ENCODE results near the gene MTRF1L.
A peak's percentile ranks its signal among the peaks of the same experiment; 100 is the strongest.
"Not testable (repeated sequence)": the region's sequence is repeated elsewhere in the genome, so short reads cannot be mapped to it uniquely, and the experiment has no call there.

The MTRF1L gene

DNA sequence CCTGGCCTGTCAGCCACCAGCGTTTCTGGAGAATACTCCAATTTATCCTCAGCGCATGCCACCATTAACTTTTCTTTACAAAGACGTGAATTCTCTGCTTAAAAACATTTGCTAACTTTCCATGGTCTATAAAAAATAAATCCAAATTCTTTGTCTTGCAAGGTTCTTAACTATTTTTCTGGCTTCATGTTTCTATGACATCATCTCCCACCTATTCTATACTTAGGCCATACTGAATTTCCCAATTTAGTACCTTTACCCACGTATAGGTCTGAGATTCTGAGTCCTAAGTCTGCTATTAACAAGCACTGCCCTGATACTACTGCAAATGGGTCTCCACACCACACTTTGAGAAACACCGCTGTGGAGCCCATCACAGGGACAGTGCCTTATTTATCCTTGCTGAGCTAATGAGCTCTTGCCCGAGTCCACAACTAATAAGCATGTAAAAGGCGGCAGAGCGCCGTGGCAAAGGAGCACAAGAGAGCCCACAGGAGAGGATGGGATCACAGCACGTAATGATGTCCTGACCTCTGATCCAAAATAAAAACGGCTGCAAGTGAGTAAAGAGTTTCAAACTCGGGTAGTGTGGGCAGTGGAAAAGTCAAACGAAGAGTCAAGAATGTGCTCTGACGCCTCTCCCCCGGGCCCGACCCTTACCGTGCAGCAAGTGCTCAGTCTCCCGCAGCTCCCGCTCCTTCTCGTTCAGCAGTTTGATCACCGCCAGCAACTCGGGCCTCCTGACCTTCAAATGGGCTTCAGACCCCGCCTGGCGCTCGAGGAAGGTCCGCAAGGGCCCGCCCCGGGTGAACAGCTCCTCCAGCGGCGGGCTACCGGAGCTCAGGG is 519 bp downstream of the MTRF1L start:
- DNase-seq = no peak

DNA sequence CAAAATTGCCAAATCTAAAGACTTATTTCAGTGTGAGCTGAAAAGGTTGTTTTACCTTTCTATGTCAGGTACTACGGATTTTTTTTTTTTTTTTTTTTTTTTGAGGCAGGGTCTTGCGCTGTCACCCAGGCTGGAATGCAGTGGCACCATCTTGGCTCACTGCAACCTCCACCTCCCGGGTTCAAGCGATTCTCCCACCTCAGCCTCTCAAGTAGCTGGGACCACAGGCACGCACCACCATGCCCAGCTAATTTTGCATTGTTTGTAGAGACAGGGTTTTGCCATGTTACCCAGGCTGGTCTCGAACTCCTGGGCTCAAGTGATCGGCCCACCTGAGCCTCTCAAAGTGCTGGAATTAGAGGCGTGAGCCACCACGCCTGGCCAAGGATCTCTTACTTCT is 1.7 kb downstream of the MTRF1L start:
- DNase-seq = not testable (repeated sequence)

DNA sequence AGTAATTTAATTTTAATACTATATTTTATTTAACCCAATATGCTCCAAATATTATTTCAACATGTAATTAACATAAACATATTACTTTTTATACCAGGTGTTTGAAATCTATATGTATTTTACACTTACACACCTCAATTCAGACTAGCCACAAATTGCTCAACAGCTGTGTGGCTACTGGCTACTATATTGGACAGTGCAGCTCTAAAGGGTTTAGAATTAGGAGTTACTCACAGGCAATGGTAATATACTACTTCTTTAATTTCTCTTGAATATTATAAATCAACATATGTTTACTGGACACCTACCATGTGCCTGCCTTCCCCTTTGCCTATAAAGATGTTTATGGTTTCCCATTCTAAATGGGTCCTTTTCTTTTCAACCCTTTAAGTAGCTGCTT is 2.3 kb downstream of the MTRF1L start:
- no peak for DNase-seq

DNA sequence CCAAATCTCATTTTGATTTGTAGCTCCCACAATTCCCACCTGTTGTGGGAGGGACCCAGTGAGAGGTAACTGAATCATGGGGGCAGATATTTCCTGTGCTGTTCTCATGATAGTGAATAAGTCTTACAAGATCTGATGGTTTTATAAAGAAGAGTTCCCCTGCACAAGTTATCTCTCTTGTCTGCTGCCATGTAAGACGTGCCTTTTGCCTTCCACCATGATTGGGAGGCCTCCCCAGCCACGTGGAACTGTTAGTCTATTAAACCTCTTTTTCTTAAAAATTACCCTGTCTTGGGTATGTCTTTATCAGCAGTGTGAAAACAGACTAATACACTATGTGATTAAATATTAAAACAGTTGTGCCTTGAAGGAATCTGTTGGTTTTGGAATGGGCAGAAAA is 3.0 kb downstream of the MTRF1L start:
- DNase-seq = not testable (repeated sequence)

DNA sequence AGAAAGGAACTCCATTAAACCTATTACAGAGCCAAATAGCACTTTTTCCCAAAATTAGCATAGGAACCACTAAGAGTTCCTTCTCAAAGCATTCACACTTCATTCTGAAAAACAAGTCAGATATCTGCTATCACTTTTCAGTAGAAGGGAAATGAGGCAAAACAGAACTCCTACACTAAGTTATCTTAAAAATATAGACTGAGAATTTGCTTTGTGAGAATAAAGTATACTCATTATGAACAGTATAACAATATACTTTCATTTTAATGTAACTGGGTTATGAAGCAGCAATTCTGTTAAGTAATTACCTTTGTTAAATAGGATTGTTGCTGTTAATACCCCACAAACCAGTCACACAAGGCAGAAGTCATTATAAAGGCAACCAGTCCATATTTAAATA is 8.7 kb downstream of the MTRF1L start:
- DNase-seq = no peak

DNA sequence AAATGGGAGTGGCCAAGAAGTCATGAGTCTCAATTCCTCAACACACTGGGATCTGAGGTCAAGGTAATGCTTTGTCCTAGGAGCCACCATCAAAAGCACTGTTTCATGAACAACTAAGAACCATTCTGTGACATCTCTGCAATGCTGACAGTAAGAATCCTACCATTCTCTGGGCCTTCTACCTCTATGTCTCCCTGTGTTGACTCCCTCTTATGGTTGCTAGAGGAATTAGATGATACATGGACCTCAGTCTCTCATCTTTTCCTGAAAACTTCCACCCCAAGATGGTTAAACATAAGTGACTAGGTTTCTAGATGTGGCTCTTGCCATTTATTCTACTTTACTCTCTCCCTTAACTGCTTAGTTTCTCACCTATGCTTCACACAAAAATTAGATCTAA is 9.1 kb downstream of the MTRF1L start:
- DNase-seq = no peak

DNA sequence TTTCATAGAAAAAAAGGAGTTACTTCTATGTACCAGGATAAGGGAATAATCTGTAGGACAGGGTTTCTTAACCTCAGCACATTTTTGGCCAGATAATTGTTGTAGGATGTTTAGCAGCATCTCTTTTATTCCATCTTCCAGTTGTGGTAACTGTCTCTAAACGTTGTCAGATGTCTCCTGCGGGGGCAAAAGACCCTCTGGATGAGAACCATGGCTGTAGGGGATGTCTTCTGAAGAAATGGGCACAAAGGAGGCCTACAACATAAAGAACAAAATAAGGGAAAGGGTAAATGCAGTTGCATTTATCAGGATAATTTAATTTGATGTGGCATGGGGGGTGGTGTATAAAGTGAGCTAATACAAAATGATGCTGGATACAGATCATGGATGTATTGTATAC is 15.5 kb downstream of the MTRF1L start:
- no peak for DNase-seq

DNA sequence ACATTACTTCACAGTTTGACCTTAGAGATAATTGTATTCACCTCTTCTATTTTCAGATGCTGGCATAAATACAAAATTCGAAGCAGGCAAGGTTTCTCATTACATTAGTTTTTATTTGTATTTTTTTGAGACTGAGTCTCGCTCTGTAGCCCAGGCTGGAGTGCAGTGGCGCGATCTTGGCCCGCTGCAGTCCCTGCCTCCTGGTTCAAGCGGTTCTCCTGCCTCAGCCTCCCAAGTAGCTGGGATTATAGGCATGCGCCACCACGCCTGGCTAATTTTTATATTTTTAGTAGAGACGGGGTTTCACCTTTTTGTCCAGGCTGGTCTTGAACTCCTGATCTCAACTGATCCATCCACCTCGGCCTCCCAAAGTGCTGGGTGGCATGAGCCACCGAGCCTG is 17.2 kb downstream of the MTRF1L start:
- DNase-seq = not testable (repeated sequence)

DNA sequence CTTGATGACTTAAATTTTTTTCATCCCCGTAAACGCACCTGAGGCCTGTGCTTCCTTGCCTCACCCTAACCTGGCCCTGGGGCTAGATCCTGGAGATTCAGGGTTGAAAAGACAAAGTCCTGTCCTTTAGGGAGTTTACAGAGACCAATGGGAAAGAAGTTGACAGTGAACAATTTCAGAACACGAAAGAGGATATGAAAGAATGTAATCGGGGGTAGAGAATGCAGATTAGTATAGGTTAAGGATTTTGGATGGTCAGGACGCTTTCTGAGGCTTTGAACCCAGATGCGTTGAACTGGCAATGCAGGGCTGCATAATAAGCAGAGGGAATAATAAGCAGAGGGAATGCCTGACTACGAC is 18.0 kb downstream of the MTRF1L start:
- DNase-seq = no peak

DNA sequence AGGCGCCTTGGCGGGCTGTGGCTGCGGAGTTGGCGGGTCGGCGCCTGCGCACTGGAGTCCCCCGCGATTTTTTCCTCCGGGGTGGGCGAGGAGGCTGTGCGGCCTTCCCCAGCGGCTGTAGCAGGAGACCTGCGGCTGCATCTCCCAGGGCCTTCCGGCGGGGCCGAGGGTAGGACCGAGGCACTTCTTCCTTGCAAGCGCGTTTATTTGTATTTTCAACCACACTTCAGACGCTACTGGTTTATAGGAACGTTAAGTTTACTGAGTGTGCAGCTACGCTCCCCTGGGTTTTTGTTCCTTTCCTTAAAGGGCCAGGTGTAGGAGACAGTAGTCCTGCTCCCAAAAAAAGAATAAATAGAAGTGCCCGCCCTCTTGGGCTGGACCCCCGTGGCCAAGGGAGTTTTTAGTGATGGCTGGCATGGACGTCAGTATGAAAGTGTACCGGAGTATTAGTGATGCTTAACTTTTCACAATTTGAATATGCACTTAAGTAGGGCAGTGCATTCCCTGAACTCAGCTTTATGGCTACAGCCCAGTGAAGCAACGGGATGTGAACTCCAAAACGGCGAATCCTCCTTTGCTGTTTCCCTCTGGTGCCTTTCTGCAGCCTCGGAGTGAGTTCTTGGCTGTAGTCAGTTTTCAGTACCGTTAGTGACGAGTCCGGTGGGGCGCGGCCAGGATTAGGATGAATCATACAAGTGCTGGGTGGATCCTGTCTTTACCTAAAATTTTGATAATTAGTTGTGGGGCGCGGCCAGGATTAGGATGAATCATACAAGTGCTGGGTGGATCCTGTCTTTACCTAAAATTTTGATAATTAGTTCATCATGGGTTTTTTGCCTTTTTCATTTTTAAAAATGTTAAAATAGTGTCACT is 18.6 kb downstream of the MTRF1L start:
- no peak for DNase-seq

DNA sequence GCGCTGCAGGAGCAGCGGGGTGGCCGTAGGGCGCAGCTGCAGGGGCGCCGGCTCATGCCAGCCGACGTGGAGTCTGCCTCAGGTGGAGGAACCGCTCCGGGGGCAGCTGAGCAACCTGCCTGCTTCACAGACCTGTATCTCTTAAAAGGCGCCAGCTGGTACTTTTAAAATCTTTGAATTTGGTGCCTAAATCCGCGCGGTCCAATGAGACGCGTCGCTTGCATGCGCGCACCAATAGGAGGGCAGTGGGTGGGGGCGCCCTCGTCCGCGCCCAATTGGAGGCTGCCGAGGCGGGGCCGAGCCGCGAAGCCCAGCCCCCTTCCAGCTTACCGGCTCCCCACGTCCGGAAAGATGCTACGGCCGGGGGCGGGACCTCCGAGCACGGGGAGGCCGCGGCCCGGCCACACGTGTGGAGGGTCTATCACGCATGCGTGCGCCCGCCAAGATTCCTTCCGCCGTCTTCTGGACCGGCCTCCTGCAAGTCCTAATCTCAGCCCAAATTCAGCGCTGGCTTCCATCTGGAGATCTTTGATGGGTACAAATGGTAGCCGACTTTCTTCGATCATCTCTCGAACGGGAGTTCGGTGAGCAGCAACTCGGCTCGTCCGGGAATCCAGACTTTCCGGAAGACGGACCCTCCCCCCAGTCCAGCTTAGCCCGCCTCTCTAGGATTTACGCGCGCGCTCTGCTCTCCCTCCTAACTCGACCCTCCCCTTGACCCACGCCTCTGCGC is 19.4 kb downstream of the MTRF1L start, which contains the start of gene FBXO5:
TSS of gene FBXO5 (minus strand) at position 138 of the 733 bp plus-strand sequence. CDS start at position 56, 82 bp downstream.
- DNase-seq = peak; percentile 89

DNA sequence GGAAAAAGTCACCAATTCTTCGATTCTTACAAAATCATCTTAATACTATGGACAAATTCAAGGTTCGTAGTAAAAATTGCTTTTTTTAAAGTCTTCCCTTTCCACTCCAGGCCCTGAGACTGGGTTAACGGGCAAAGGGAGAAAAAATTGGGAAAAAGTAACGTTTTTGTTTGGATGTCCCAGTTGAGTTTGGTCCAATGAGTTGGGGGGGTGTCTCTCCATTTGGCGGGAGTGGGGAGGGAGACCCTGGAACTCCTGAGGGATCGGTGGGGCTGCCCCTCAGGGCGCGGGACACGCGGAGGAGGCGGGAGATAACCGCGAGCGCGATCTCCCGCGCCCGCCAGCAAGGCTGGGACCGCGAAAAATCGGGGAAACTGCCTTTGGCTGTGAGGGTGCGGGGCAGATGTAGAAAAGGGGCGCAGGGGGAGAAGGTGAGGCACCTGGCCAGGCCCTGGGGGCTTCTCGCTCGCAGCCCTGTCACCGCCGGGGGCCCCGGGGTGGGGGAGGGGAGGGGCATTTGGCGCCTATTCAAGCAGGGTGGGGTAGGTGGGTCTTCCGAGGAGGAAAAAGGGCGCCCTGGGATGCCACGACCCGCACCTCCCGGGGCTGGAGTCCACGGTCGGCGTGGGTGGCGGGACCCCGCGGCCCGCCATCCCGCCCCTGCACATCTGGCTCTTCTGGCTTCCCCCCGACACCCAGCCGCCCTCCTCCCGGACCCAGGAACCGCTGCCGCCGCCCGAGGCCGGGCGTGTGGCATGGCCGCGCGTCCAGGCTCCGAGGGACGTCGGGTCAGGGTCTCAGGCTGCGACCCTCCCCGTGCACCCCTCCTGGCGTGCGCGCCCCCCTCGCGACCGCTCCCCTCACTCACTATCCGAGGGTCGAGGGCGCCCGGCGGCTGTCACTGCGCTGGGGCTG is 20.3 kb downstream of the MTRF1L start:
- DNase-seq = no peak

DNA sequence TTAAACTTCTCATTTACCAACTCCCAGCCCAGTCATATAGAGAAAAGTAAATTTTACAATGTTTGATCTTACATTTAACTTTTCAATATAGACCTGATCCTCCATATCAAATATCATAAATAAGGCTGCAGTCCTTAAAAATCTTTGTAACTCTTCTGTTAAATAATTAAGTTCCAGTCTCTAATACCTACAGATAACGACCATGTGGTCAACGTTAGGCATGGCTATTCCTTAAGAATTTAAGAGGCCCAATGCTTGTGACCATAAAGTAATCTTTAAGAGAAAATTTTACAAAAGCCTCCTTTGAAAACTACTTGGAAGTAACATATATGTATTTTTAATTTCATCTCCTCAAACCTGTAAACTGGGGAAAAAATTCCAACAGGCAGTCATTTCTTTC is 21.3 kb downstream of the MTRF1L start:
- DNase-seq = no peak

DNA sequence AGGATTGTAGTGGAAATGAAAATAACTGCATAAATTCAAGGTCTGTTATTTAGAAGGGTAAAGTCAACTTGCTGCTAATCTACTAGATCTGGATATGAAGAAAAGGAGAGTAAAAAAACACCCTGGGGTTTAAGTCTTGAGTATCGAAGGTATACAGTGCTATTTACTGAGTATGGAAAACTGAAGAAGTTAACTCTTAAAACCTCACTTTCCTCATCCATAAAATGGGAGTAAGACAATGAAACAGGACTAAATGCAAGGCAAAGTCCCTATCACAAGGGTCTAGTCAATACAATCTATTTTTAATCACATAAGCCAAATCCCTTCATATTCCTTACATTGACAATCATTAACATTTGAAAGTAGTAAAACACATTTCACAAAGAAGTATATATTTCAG is 21.9 kb downstream of the MTRF1L start:
- no peak for DNase-seq

DNA sequence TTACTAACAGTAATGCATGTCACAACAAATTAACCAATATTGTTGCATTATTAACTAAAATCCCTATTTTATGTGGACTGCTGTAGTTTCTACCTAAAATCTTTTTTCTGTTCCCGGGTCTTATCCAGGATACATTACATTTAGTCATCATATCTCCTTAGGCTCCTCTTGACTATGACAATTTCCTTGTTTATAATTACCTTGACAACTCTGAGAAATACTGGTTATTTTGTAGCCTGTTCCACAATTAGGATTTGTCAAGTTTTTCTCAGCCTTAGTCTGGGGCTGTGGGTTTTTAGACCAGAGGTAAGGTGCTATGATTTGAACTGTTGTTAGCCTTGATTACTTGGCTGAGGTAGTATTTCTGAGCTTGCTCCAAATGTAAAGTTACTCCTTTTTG is 23.4 kb downstream of the MTRF1L start:
- DNase-seq = no peak

DNA sequence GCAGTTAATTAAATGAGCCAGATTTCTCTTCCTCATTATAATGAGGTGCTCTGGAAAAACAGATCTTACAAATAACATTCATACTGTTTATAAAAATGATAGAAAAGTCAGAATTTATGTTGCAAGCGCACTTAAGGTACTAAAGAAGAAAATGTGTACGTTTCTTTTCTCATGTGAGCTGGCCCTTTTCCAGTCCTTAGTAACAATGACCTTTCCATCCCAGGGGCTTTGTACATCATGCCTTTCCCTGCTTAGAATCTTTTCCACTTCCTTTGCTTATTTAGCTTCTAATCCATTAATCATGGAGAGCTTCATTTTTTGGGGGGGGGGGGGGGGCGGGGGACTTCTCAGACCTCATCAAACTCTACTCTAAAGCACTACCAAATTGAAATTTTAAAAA is 24.5 kb downstream of the MTRF1L start:
- no peak for DNase-seq

DNA sequence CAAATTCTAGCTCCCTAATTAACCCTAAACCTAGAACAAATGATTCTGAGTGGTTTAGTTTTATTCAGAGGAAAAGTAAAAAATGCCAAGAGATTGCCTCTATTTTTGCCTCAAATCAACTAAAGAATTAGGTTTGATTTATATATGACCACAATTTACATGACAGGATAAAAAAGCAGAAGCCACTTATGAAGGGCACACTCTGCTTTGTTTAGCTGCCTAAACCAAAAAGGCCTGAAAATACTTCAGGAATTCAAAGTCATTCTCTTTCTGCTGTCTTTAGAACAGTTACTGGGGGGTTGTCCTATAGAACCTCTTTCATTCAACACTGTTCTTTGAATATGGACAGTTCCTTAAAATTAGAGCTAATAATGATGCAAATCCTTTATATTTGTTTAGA is 25.0 kb downstream of the MTRF1L start:
- no peak for DNase-seq

DNA sequence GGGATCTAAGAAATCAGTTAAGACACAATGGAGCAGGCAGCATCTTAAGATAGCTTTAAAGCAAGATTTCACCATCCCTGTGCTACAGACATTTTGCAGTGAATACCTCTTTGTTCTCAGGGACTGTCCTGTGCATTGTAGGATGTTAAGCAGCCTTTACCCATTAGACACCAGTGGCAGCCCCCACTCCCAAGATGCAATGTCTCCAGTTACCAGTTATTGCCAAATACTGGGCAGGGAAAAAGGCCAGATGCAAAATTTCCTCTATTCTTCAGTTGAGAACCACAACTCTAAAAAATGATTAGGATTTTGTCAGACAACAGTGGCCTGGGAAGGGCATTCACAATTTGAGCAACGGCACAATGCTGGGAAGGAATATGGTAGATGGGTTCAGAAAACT is 25.8 kb downstream of the MTRF1L start:
- no peak for DNase-seq

DNA sequence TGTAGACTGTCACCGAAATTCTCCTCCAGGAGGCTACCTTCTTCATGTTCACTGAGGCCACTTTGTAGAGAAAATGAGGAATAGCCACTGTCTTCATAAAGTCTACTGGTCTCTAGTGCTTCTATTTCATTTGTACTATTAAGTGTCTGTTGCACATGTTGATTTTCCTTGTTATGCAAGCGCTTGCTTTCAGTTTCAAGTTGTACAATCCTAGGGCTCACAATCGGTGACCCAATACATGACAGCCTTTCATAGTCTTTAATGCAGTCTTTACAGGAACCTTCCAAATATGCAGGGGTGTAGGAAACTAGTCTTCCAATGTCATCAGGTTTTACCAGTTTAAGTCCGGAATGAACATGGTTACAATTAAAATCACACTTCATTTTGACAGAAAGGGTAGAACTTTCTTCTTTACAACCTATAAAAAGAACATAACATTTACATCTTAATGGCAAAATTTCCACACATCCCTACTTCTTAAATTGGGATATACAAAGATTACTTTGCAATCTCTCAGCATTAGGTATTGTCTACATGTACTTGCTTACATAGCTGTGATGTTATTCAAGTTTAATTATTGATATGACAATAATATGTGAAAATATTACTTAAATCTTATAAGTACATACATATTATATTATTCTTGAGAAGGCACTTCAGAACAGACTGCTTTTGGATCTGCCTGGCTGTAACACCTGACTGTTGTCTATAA is 27.1 kb downstream of the MTRF1L start:
- no peak for DNase-seq

DNA sequence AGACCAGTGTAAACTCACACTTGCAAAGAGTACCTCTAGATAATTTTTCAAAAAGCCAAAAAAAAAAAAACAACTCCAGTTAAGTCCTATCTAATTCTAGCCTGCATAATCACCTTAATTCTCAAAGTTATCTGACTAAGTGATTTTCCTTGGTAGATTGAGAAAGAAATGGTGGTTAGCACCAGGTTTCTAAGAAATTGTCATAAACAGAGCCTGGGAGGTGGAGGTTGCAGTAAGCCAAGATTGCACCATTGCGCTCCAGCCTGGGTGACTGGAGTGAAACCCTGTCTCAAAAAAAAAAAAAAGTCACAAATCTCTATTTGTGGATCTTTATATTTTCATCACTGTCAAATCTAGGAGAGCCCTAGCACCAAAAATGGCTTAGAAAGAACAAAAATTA is 28.6 kb downstream of the MTRF1L start:
- no peak for DNase-seq

DNA sequence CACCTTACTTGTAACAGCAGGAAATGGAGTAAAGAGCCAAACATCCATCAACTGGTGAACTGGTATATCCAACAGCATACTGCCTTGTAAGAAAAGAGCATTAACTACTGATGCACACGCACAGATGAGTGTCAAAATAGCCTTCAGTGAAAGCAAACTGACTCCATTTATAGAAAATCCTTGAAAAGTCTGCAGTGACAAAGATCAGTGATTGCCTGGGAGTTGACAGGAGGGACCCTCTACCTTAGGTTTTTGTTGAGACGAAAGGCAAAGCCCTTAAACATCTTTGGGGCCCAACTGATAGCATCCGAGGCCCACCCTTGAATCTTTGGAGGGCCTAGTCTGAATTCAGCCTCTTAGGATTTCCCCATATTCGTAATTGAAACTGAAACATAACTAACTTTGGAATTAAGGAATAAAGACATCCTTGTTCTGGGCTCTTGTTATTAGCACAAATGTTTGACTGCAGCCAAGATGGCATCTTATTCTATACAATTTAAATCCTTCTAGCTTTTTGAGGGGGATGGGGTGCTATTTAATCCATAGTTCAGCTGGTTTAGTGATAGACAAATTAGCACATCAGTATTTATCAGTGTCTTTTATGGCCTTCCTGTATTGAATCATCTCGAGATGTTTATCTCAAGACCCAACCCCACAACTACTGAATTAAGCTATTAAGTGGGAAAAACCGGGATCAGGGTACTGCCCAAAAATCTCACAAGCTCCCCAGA is 32.7 kb downstream of the MTRF1L start:
- DNase-seq = no peak

All from NCI-H2081 treated with DMSO at 0.1 percent for 48 hours (cell line).